MM.1S (cell line): ENCODE data around the gene ISLR.

ENCODE experiments used
- CTCF ChIP-seq: fragments of 300-600 bp; sonication (generic); IDR thresholded peaks from 2 replicates; pipeline ENCODE4 v1.5.1; 2016; ENCODE audit warnings: antibody characterized with exemption, low read length, mixed read lengths
- EZH2 ChIP-seq: fragments of 300-600 bp; sonication (generic); optimal IDR thresholded peaks from 2 replicates; pipeline ENCODE3; 2017; ENCODE audit warnings: low read depth, mild to moderate bottlenecking, antibody characterized with exemption, low read length, mixed read lengths
- EZH2phosphoT487 ChIP-seq: fragments of 300-600 bp; sonication (generic); IDR thresholded peaks from 2 replicates; pipeline ENCODE4 v1.6.1; 2018; ENCODE audit warnings: antibody characterized with exemption, low read length

- TF ChIP-seq EZH2 (no peak), CTCF (no peak), EZH2phosphoT487 (no peak)
These were observed 49.0 kb downstream of the ISLR start for GRCh38 chr15:74222240-74223119.
